ENCODE data around the gene ATXN2L.
A peak's percentile ranks its signal among the peaks of the same experiment; 100 is the strongest.
"Not testable (repeated sequence)": the region's sequence is repeated elsewhere in the genome, so short reads cannot be mapped to it uniquely, and the experiment has no call there.

The ATXN2L gene

DNA sequence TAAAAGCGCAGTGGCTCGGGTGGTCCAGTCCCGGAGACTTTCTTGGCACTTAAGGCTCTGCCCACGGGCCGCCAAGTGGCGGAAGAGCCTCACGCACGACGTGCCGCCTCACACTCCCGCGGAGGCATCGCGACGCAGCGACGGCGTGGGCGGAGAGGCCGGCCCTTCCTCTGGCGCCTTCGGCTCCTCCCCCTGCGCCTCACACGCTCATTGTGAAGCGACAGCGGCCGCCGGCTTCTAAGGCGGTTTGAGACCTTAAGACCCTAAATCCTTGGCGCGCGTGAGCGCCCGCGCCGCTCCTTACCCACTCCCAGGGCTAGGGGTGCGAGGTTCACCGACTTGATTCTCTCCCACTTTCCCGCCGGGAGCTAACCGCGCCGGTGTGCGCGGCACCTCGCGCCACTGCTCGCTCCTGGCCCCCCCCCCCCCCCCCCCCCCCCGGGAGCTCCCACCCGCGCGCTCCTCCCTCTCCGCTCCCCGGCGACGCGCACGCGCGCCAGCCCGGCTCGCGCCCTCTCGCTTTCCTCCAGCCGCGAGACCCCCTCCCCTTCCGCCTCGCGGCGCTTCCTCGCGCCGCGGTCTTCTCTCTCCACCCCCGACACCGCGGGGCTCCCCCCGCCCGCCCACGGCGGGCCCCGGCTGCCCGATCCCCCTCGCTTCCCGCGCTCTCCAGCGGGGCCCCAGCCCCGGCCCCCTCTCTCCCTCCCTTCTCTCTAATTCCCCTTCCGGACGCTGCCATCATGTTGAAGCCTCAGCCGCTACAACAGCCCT lies at the start of gene ATXN2L:
Gene ATXN2L (plus strand): TSS at position 480 of the 771 bp plus-strand sequence. CDS start 261 bp downstream, at position 741.
- peak; percentile 93 to 94 for DNase-seq

DNA sequence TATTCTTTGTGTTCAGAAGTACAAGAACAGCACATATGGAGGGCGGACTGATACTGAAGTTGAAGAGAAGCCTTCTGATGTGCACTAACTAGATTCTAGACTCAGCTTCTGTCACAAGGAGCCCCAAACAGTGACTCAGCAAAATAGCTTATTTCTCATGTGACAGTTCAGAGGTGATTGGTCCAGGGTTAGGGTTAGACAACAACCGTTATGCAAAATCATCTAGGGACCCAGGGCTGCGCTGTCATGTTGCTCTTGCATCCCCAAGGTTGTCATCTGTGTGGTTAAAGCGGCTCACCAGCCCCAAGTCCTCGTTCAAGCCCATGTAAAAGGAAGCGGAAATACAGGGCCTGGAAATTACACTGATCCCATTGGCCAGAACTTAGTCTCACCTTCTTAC lies 41.1 kb upstream of the ATXN2L start:
- not testable (repeated sequence) for DNase-seq

DNA sequence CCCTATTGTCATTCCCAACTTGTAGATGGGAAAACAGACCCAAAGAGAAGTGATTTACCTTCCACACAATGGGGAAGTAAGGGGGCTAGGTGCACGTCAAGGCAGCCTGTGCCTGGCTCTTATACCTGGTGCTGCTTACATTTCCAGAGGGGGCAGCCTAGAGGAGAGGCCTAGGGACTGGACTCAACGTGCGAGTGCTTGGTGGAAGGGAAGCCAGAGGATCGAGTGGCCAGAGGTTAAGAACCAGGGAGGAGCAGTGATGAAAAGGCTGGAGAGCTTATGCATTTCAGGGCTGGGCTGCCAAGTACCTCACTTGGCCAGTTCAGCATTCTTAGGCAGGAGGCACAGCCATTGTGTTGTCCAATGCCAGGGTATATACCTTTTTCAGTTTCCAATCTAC lies 40.4 kb upstream of the ATXN2L start:
- not testable (repeated sequence) for DNase-seq

- peak; percentile 76 to 79 for DNase-seq
Measured at GRCh38 chr16:28802235-28803019, 20.4 kb upstream of the ATXN2L start.

DNA sequence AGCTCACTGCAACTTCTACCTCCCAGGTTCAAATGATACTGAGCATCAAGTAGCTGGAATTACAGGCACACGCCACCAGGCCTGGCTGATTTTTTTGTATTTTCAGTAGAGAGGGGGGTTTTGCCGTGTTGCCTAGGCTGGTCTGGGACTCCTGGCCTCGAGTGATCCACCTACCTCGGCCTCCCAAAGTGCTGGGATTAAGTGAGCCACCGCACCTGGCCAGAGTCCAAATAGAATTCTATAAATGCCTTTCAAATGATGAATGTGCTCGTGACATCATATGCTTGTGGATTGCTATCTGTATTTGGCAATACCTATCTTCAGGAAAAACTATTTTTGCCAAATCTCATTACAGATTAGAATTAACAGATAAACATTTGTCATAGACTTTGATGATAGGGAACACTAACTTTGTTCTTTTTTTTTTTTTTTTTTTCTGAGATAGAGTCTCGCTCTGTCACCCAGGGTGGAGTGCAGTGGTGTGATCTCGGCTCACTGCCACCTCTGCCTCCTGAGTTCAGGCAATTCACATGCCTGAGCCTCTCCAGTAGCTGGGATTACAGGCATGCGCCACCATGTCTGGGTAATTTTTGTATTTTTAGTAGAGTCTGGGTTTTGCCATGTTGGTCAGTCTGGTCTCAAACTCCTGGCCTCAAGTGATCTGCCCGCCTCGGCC lies 15.2 kb upstream of the ATXN2L start:
- DNase-seq, result not testable (repeated sequence)

GRCh38 chr16:28820016-28820415 lies 2.8 kb upstream of the ATXN2L start:
- no peak for DNase-seq

GRCh38 chr16:28820546-28820945 lies 2.3 kb upstream of the ATXN2L start:
- DNase-seq, result not testable (repeated sequence)

- DNase-seq, result no peak
Measured at GRCh38 chr16:28821874-28822519, 802 bp upstream of the ATXN2L start.

- DNase-seq, result no peak
Measured at GRCh38 chr16:28823291-28823872, 583 bp downstream of the ATXN2L start.

DNA sequence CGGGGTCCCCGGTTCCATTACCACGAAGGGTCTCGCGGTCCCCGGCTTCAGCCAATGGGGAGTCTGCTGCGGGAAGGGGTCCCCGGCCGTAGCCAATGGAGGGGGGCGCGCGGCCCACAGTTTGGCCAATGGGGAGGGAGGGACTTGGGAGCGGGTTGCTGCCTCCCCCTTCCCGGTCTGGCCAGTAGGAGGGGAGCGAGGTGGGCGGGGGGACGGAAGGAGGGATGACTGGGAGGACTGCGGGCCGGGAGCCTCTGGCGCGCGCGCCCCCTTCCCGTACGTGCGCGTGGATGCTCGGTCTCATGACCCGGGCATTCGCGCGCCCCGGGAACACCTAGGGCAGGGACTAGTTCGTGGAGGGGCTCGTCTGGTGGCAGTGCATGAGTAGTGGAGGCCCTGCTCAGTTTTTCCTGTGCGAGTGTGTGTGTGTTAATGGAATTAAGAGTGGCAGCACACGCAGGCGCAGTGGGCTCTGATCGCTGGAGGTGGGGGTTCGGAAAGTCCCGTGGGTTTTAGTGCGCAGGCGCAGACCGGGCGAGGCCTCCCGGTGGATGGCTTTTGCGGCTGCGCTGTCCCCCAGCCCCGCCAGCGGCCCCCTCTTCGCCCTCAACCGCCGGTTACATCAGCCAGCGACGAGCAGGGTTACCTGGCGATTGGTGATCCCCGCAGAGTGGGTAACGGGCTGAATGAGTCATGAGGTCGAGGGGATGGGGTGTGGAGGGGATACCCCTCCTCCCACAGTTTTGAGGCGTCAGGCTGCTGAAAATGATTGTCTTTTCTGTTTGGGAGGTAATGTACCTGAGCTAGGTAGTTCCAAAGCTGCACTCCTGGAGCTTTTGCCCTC lies 1.3 kb downstream of the ATXN2L start:
- DNase-seq, result peak; percentile 95 to 96

DNA sequence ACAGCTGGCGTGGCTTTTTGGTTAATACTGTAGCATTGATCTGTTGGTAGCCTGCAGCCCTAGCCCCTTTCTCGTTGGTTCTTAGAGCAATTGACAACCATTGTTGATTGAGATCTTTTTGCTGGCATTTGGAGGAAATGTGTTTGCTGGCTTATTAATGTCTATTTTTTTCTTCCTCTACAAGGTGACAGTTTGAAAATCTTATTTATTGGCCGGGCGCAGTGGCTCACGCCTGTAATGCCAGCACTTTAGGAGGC lies 1.8 kb downstream of the ATXN2L start:
- no peak for DNase-seq

- DNase-seq, result no peak
Measured at GRCh38 chr16:28826141-28826540, 3.3 kb downstream of the ATXN2L start.

DNA sequence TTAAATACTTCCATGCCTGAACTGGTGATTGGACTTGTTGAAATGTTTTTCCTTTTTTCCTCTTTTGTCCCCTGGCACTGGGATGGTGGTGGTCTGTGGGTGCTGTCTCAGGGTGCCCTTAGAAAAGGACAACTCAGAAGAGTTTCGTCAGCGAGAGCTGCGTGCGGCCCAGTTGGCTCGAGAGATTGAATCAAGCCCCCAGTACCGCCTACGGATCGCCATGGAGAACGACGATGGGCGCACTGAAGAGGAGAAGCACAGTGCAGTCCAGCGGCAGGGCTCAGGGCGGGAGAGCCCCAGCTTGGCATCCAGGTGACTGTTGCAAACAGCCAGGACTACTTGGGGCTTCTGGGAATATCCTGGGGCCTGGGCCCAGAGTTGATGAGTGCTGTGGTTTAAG lies 6.9 kb downstream of the ATXN2L start:
- no peak for DNase-seq

GRCh38 chr16:28830531-28830930 lies 7.7 kb downstream of the ATXN2L start:
- no peak for DNase-seq

DNA sequence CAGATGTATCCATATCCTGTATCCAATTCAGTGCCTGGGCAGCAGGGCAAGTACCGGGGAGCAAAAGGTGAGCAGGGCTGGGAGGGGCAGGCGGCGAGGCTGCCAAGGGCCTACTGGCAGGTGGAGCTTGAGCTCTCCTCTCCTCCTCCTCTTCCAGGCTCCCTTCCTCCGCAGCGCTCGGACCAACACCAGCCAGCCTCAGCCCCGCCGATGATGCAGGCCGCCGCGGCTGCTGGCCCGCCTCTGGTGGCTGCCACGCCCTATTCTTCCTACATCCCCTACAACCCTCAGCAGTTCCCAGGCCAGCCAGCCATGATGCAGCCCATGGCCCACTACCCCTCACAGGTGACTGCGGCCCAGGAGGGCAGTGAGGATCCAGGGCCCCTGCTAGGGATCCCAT lies 11.6 kb downstream of the ATXN2L start:
- DNase-seq, result no peak

DNA sequence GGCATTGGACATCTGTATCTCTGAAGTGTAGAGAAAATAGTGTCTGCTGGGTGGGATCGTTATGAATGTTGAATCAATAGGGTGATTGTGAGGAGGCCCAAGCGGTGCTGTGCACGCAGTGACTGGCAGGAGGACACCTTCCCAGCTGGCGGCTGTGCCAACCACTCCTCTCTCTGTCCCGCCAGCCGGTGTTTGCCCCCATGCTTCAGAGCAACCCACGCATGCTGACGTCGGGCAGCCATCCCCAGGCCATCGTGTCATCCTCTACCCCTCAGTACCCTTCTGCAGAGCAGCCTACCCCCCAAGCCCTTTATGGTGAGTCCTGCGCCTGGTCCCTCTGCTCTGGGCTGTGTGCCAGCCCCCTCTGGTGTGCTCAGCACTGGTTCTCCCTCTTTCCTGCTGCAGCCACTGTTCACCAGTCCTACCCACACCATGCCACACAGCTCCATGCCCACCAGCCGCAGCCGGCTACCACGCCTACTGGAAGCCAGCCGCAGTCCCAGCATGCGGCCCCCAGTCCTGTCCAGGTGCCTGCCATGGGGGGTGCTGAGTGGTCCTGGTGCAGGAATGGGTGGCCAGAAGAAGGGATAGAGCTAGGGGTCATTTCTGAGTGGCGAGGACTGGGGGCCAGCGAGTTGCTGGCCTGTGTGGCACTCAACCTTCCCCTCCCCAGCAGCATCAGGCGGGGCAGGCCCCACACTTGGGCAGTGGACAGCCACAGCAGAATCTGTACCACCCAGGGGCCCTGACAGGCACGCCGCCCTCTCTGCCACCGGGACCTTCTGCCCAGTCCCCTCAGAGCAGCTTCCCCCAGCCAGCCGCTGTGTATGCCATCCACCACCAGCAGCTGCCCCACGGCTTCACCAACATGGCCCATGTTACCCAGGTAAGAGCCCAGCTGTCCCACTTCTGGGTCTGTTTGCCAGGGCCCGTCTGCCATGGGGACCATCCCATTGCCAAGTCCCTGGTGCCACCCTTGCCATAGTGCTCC lies 12.4 kb downstream of the ATXN2L start:
- no peak for DNase-seq

- no peak for DNase-seq
Measured at GRCh38 chr16:28835864-28836760, 13.3 kb downstream of the ATXN2L start.

GRCh38 chr16:28836761-28837064 lies 13.9 kb downstream of the ATXN2L start:
- no peak for DNase-seq

DNA sequence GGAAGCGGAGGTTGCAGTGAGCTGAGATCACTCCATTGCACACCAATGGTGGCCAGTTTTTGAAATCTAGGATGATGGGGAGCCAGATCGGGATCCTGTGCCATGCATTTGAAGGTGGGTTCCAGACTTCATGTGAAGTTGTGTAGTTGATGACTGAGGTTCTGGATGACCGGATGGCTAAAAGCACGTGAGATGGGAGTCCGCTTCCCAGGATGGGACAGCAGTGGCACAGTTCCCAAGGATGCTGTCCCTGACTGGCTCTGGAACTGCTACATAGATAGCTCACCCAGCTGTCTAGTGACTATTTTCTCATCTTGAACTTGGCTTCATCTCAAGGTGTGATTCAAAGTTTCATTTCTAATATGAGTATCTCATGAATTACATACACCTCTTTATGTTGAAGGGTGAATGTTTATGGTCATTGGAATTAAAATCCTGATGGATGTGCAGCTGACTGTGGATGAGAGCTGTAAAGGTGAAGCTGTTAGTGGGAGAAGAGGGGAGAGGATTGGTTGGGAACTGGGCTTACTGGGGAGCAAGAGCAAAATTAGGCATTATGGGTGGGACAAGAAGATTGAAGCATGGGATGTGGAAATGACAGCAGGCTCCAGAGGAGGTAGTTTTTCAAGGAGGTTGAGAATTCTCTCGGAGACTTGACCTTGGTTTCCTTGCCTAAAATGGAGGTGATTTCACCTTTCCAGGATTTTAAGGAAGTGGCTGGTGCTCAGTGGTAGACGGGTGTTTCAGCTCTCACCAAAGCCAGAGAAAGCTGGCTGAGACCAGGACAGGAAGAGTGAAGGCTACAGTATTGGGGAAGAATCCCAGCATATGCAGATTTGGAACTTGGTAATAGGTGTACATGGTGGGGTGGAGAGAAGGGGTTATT lies 15.1 kb downstream of the ATXN2L start:
- DNase-seq, result no peak
